Prostate gland (tissue), 2 donors: ENCODE measurements around the gene USP43. TPM values are rescaled to one million over a fixed set of nuclear protein-coding genes. Genes with fewer than 3 reads are reported as not detected.
"Not testable (repeated sequence)": the region's sequence is repeated elsewhere in the genome, so short reads cannot be mapped to it uniquely, and the experiment has no call there.

Experiments used
- DNase-seq: peaks from one replicate; pipeline ENCODE4 v3.0.0-alpha.2; 2019; ENCODE audit warnings: low spot score
- H3K27ac ChIP-seq, 2 donors: fragments of 200-600 bp; sonication (generic); 2 replicates each; pipeline ENCODE4 v1.5.1; 2017 to 2019
- H3K27me3 ChIP-seq: fragments of 200-600 bp; sonication (generic); replicated peaks from 2 replicates; pipeline ENCODE4 v1.5.1; 2019; ENCODE audit not compliant: insufficient read depth
- H3K36me3 ChIP-seq, 2 donors: fragments of 200-600 bp; sonication (generic); 1 replicate in 1 of 2; 2 replicates in 1 of 2; pipeline versions ENCODE4 v1.5.1 to v1.8.1; 2017 to 2019
- H3K4me1 ChIP-seq: fragments of 200-600 bp; sonication (generic); replicated peaks from 2 replicates; pipeline ENCODE4 v1.5.1; 2019
- H3K4me3 ChIP-seq, 2 donors: fragments of 200-600 bp; sonication (generic); 2 replicates each; pipeline ENCODE4 v1.5.1; 2017 to 2019
- H3K9me3 ChIP-seq: fragments of 200-600 bp; sonication (generic); 2 replicates; pipeline ENCODE4 v1.5.1; 2017
- CTCF ChIP-seq, 4 experiments: fragments of 200-600 bp in 2 of 4; fragments of 450-650 bp in 2 of 4; sonication (generic) in 2 of 4; IDR thresholded peaks; 1 replicate in 3 of 4; 2 replicates in 1 of 4; pipeline ENCODE4 v1.5.1; 2016 to 2019; ENCODE audit warnings: antibody characterized with exemption in 4 of 4, mild to moderate bottlenecking in 2 of 4, moderate library complexity in 2 of 4
- POLR2A ChIP-seq: fragments of 450-650 bp; IDR thresholded peaks from one replicate; pipeline ENCODE4 v1.6.1; 2016; ENCODE audit warnings: antibody characterized with exemption, mild to moderate bottlenecking
- POLR2AphosphoS5 ChIP-seq: sonication (generic); formaldehyde crosslinking; IDR thresholded peaks from one replicate; pipeline ENCODE4 v1.6.1; 2017; ENCODE audit warnings: antibody characterized with exemption
- WGBS: methylation state at CpG from one replicate; pipeline ENCODE4 v1.1.5; 2018; 5-methylcytosine and 5-hydroxymethylcytosine counted together
- intact Hi-C: fragments of 100-400 bp; cut with DNase I; formaldehyde crosslinking; loops from one replicate; pipeline ENCODE4 v1.14.2; 2022
- total RNA-seq, 2 donors: library from RNA; depleted of rRNA; stranded (reverse); fragments of >200 nt; gene quantifications; one replicate each; pipeline ENCODE4 v1.1.0, GENCODE V29; 2016

The USP43 gene
- 10 to 100 TPM; 28.2 to 33.2 TPM for total RNA-seq

- WGBS, result under 1% methylated on average over 61 of the region's 72 CpGs
- no peaks in the 10 kb centered on the region for H3K4me1 ChIP-seq
- DNase-seq, result peak; percentile 59
- intact Hi-C loops, result no loop called here
- peak within 1 kb of the TSS; percentile 73 to 86 for H3K4me3 ChIP-seq
- no peaks in the 10 kb centered on the region for H3K36me3 ChIP-seq
- peak within 1 kb of the TSS; percentile 85 to 89 for H3K27ac ChIP-seq
- H3K9me3 ChIP-seq, result no peaks in the 10 kb centered on the region
- peak; percentile 27 for TF ChIP-seq POLR2AphosphoS5
- no peak for TF ChIP-seq CTCF (IDR thresholded peaks at IDR 0.05)
- peak; percentile 65 for TF ChIP-seq POLR2A
- H3K27me3 ChIP-seq, result no peaks in the 10 kb centered on the region
Observed at GRCh38 chr17:9644910-9645751, at the start of gene USP43. Gene USP43, plus strand, starts transcription at chr17:9645517. Its CDS starts 116 bp downstream, at chr17:9645633.

- WGBS, result 93% methylated on average over 5 of the region's 5 CpGs
- H3K27ac ChIP-seq, DNase-seq, H3K4me3 ChIP-seq, intact Hi-C loops, H3K36me3 ChIP-seq, H3K27me3 ChIP-seq, H3K4me1 ChIP-seq, H3K9me3 ChIP-seq: not testable (repeated sequence)
Observed at GRCh38 chr17:9597638-9598037, 47.7 kb upstream of the USP43 start.

GRCh38 chr17:9598661-9599060, 46.7 kb upstream of the USP43 start:
- whole genome bisulfite sequencing, result 87% methylated on average over 4 of the region's 4 CpGs
- H3K27ac ChIP-seq, result no peak overlapping the region
- no peak overlapping the region for H3K4me3 ChIP-seq
- intact Hi-C loops, result no loop called here
- no peaks in the 10 kb centered on the region for H3K27me3 ChIP-seq
- no peak for TF ChIP-seq POLR2A
- H3K9me3 ChIP-seq, result no peaks in the 10 kb centered on the region
- no peaks in the 10 kb centered on the region for H3K4me1 ChIP-seq
- no peaks in the 10 kb centered on the region for H3K36me3 ChIP-seq
- DNase-seq, result no peak

GRCh38 chr17:9604583-9604982, 40.7 kb upstream of the USP43 start:
- H3K36me3 ChIP-seq, H3K27ac ChIP-seq, intact Hi-C loops, H3K9me3 ChIP-seq, DNase-seq, H3K4me3 ChIP-seq, H3K4me1 ChIP-seq, H3K27me3 ChIP-seq: not testable (repeated sequence)
- WGBS, result 83% methylated on average over 5 of the region's 5 CpGs

- Histone ChIP-seq H3K4me3 (no peak overlapping the region), H3K9me3 (no peaks in the 10 kb centered on the region), H3K27ac (no peak overlapping the region), H3K36me3 (no peaks in the 10 kb centered on the region), H3K4me1 (no peaks in the 10 kb centered on the region), H3K27me3 (no peaks in the 10 kb centered on the region)
- 90% methylated on average over 6 of the region's 6 CpGs for WGBS
- DNase-seq, result no peak
- intact Hi-C loops, result no loop called here
- TF ChIP-seq POLR2AphosphoS5, result no peak
- no peak for TF ChIP-seq CTCF (IDR thresholded peaks at IDR 0.05)
- TF ChIP-seq POLR2A, result no peak
Observed at GRCh38 chr17:9606453-9606852, 38.9 kb upstream of the USP43 start.

GRCh38 chr17:9607058-9607457, 38.3 kb upstream of the USP43 start:
- DNase-seq, H3K27ac ChIP-seq, H3K4me1 ChIP-seq, intact Hi-C loops, H3K36me3 ChIP-seq, H3K4me3 ChIP-seq, H3K9me3 ChIP-seq, H3K27me3 ChIP-seq: not testable (repeated sequence)
- 71% methylated on average over 5 of the region's 5 CpGs for WGBS

- DNase-seq, result no peak
- no peaks in the 10 kb centered on the region for H3K27me3 ChIP-seq
- no peaks in the 10 kb centered on the region for H3K36me3 ChIP-seq
- TF ChIP-seq POLR2A, result no peak
- no peak for TF ChIP-seq POLR2AphosphoS5
- no peak for TF ChIP-seq CTCF (IDR thresholded peaks at IDR 0.05)
- no peak overlapping the region for H3K27ac ChIP-seq
- H3K4me1 ChIP-seq, result no peaks in the 10 kb centered on the region
- intact Hi-C loops, result no loop called here
- no peaks in the 10 kb centered on the region for H3K9me3 ChIP-seq
- WGBS, result 82% methylated on average over 2 of the region's 2 CpGs
- no peak overlapping the region for H3K4me3 ChIP-seq
Observed at GRCh38 chr17:9611557-9611956, 33.8 kb upstream of the USP43 start.
